ENCODE measurements around the gene UVRAG.

- no peak for TF ChIP-seq POLR2AphosphoS5 (IDR thresholded peaks at IDR 0.05)
- TF ChIP-seq CTCF (IDR thresholded peaks at IDR 0.05), result no peak
Observed at GRCh38 chr11:76149713-76150112, 334.7 kb downstream of the UVRAG start.
